Stomach (tissue), 9 donors: Measurements from ENCODE around the gene PTPRC. TPM values are rescaled to one million over a fixed set of nuclear protein-coding genes. Genes with fewer than 3 reads are reported as not detected.

Experiments used
- DNase-seq, 2 donors: peaks; one replicate each; pipeline versions ENCODE4 v3.0.0 to v3.0.0-alpha.2; 2013 to 2019
- H3K27ac ChIP-seq, 5 donors: fragments of 200-600 bp in 4 of 5; sonication (generic) in 4 of 5; one replicate each; pipeline ENCODE4 v1.5.1; 2013 to 2019; ENCODE audit warnings: mild to moderate bottlenecking in 1 of 5, moderate library complexity in 1 of 5
- H3K27me3 ChIP-seq, 3 donors: fragments of 200-600 bp; sonication (generic); one replicate each; pipeline ENCODE4 v1.5.1; 2017 to 2019; ENCODE audit warnings: mixed run types in 1 of 3
- H3K36me3 ChIP-seq, 4 donors: fragments of 200-600 bp; sonication (generic); 1 replicate in 3 of 4; 2 replicates in 1 of 4; pipeline ENCODE4 v1.5.1; 2016 to 2019
- H3K4me1 ChIP-seq, 4 donors: fragments of 200-600 bp; sonication (generic); one replicate each; pipeline ENCODE4 v1.5.1; 2016 to 2019
- H3K4me3 ChIP-seq, 4 donors: fragments of 200-600 bp; sonication (generic) in 3 of 4; one replicate each; pipeline ENCODE4 v1.5.1; 2016 to 2019; ENCODE audit warnings: mild to moderate bottlenecking in 1 of 4
- H3K9me3 ChIP-seq, 4 donors: fragments of 200-600 bp; sonication (generic); one replicate each; pipeline ENCODE4 v1.5.1; 2016 to 2019
- CTCF ChIP-seq, 7 experiments: fragments of 450-650 bp in 4 of 7; fragments of 200-600 bp in 3 of 7; sonication (generic) in 3 of 7; IDR thresholded peaks; one replicate each; pipeline ENCODE4 v1.5.1; 2016 to 2019; ENCODE audit warnings: antibody characterized with exemption in 7 of 7, control low read depth in 2 of 7, mild to moderate bottlenecking in 1 of 7
- EP300 ChIP-seq: sonication (generic); formaldehyde crosslinking; IDR thresholded peaks from one replicate; pipeline ENCODE4 v1.6.1; 2017; ENCODE audit warnings: antibody characterized with exemption
- POLR2A ChIP-seq, 4 donors: fragments of 450-650 bp; IDR thresholded peaks; one replicate each; pipeline ENCODE4 v1.6.1; 2016; ENCODE audit warnings: antibody characterized with exemption in 4 of 4, control low read depth in 2 of 4, mild to moderate bottlenecking in 1 of 4, moderate library complexity in 1 of 4
- POLR2AphosphoS5 ChIP-seq, 3 donors: sonication (generic); formaldehyde crosslinking; IDR thresholded peaks; one replicate each; pipeline ENCODE4 v1.6.1; 2016; ENCODE audit warnings: antibody characterized with exemption in 3 of 3
- WGBS, 5 donors: extraction: QIAGEN DNeasy Blood & Tissue Kit in 3 of 5; methylation state at CpG; one replicate each; pipeline versions ENCODE4 v1.1.5 to v1.1.7; 2013 to 2018; 5-methylcytosine and 5-hydroxymethylcytosine counted together
- intact Hi-C: fragments of 100-400 bp; cut with DNase I; formaldehyde crosslinking; loops from one replicate; pipeline ENCODE4 v1.15.1; 2023; ENCODE audit warnings: low total_unique reads
- polyA plus RNA-seq, 3 donors: library from polyadenylated mRNA; stranded (reverse); fragments of 200-250 nt; gene quantifications; one replicate each; pipeline ENCODE4 v1.2.3, GENCODE V29; 2013
- total RNA-seq, 5 donors: library from RNA; depleted of rRNA; stranded (reverse); fragments of >200 nt; gene quantifications; one replicate each; pipeline versions ENCODE4 v1.1.0 to v1.2.3, GENCODE V29; 2014 to 2016
- donor health status: healthy with polysubstance abuse.
- donor health status: Bipolar disorder and iron deficiency.
- donor health status: healthy.

PTPRC gene
- total and polyA plus RNA-seq, 8 donors = 0.58 to 50.9 (median 15.2) TPM

GRCh38 chr1:198635964-198636363 is 2.9 kb upstream of the PTPRC start:
- no peak overlapping the region for H3K4me3 ChIP-seq
- H3K9me3 ChIP-seq = no peaks in the 10 kb centered on the region
- TF ChIP-seq EP300 = no peak
- no peak for TF ChIP-seq POLR2AphosphoS5 (IDR thresholded peaks at IDR 0.05)
- TF ChIP-seq CTCF (IDR thresholded peaks at IDR 0.05) = no peak
- no peak for TF ChIP-seq POLR2A (IDR thresholded peaks at IDR 0.05)
- no peaks in the 10 kb centered on the region for H3K36me3 ChIP-seq
- no peaks in the 10 kb centered on the region for H3K4me1 ChIP-seq
- intact Hi-C loops = no loop called here
- H3K27ac ChIP-seq = peak overlapping the region in 1 of 5 donors; percentile 71
- DNase-seq = no peak
- no peaks in the 10 kb centered on the region for H3K27me3 ChIP-seq

- no peak overlapping the region for H3K4me3 ChIP-seq
- intact Hi-C loops = no loop called here
- no peaks in the 10 kb centered on the region for H3K36me3 ChIP-seq
- H3K27me3 ChIP-seq = no peaks in the 10 kb centered on the region
- TF ChIP-seq POLR2AphosphoS5 (IDR thresholded peaks at IDR 0.05) (no peak), POLR2A (IDR thresholded peaks at IDR 0.05) (no peak), CTCF (IDR thresholded peaks at IDR 0.05) (no peak), EP300 (no peak)
- DNase-seq = no peak
- 87 to 91% (median 89%) methylated on average over 2 of the region's 2 CpGs for WGBS, 5 donors
- peak overlapping the region in 2 of 5 donors; percentile 5 to 71 for H3K27ac ChIP-seq
- H3K9me3 ChIP-seq = no peaks in the 10 kb centered on the region
- H3K4me1 ChIP-seq = no peaks in the 10 kb centered on the region
Measured at GRCh38 chr1:198636391-198636790, 2.4 kb upstream of the PTPRC start.

DNA sequence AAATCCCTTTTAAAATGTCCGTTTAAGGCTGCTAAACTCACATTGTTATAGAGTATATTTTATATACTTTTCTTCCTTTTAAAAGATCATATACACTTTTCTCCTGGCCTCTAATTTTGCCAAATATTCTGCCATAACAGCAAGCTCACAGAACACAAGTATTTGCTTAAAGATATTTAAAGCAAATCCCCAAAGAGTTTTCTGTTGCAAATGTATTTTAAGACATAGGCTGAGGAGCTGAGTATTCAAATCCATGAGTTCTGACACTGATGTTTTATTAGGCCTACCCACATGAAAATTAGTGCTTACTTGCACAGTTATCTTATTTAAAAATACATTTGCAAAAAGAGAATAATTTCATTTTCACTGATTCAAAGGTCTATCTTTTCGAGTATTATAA is 1.7 kb upstream of the PTPRC start:
- H3K27ac ChIP-seq = peak overlapping the region in 1 of 5 donors; percentile 71

GRCh38 chr1:198637916-198638437 is 863 bp upstream of the PTPRC start:
- intact Hi-C loops = no loop called here
- DNase-seq = no peak
- TF ChIP-seq POLR2A (IDR thresholded peaks at IDR 0.05) (no peak), POLR2AphosphoS5 (IDR thresholded peaks at IDR 0.05) (no peak), EP300 (no peak), CTCF (IDR thresholded peaks at IDR 0.05) (no peak)
- Histone ChIP-seq H3K4me3 (no peak overlapping the region), H3K4me1 (no peaks in the 10 kb centered on the region), H3K36me3 (no peaks in the 10 kb centered on the region), H3K27ac (peak overlapping the region in 4 of 5 donors; percentile 35 to 71 (median 62)), H3K9me3 (no peaks in the 10 kb centered on the region), H3K27me3 (no peaks in the 10 kb centered on the region)
- 75 to 92% (median 89%) methylated on average over 1 of the region's 1 CpG for WGBS, 5 donors

More for the DNA sequence above, 1.7 kb upstream of the PTPRC start:
- TF ChIP-seq POLR2A (IDR thresholded peaks at IDR 0.05) = no peak
- TF ChIP-seq EP300 = no peak
- no peak for TF ChIP-seq POLR2AphosphoS5 (IDR thresholded peaks at IDR 0.05)
- Histone ChIP-seq H3K4me1 (no peaks in the 10 kb centered on the region), H3K27me3 (no peaks in the 10 kb centered on the region), H3K4me3 (no peak overlapping the region), H3K36me3 (no peaks in the 10 kb centered on the region), H3K9me3 (no peaks in the 10 kb centered on the region)
- intact Hi-C loops = no loop called here
- no peak for DNase-seq
- 59 to 83% (median 76%) methylated on average over 2 of the region's 2 CpGs for WGBS, 5 donors

DNA sequence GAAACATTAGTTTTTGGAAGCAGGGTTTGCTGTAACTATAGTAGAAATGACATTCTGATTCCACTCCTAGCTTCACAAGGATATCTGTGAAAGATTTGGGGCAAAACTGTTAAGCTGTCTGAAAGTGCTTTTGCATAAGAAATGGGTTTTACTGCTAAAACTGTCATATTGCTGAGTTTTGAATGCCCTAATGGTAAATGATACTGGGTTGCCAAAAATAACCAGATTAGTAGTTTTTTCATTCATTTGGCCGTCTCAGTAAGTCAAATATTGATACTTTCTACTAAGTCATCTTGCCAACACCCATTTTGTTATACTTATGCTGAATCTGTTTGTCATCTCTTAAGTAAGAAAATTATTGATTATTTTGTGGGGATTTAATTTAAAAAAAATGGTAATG is 399 bp upstream of the PTPRC start:
- Histone ChIP-seq H3K27me3 (no peaks in the 10 kb centered on the region), H3K27ac (peak overlapping the region in 4 of 5 donors; percentile 35 to 71 (median 62)), H3K4me1 (no peaks in the 10 kb centered on the region), H3K4me3 (no peak overlapping the region), H3K36me3 (no peaks in the 10 kb centered on the region), H3K9me3 (no peaks in the 10 kb centered on the region)
- whole genome bisulfite sequencing, 5 donors = 9 to 29% (median 16%) methylated on average over 1 of the region's 1 CpG
- no peak for DNase-seq
- intact Hi-C loops = no loop called here
- TF ChIP-seq CTCF (IDR thresholded peaks at IDR 0.05) = no peak
- TF ChIP-seq POLR2A (IDR thresholded peaks at IDR 0.05) = no peak
- no peak for TF ChIP-seq EP300
- TF ChIP-seq POLR2AphosphoS5 (IDR thresholded peaks at IDR 0.05) = no peak
